ENCODE measurements around the gene IL18BP.

DNA sequence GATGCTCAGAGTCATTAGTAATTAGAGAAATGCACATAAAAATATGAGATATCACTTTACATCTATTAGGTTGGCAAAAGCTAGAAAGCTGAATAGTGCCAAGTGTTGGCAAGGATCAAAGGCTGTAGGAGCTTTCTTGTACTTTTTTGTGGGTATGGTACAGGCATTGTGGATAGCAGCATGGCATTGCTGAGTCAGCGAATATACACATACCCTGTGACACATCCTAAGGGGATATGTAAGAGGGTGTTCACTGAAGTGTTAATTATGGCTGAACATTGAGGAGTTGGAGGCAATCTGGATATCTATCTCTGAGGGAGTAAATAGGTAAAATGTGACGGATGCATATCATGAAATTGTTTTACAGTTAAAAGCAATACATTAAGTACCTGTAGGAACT is 27.0 kb upstream of the IL18BP start:
- TF ChIP-seq, protein P1, sequence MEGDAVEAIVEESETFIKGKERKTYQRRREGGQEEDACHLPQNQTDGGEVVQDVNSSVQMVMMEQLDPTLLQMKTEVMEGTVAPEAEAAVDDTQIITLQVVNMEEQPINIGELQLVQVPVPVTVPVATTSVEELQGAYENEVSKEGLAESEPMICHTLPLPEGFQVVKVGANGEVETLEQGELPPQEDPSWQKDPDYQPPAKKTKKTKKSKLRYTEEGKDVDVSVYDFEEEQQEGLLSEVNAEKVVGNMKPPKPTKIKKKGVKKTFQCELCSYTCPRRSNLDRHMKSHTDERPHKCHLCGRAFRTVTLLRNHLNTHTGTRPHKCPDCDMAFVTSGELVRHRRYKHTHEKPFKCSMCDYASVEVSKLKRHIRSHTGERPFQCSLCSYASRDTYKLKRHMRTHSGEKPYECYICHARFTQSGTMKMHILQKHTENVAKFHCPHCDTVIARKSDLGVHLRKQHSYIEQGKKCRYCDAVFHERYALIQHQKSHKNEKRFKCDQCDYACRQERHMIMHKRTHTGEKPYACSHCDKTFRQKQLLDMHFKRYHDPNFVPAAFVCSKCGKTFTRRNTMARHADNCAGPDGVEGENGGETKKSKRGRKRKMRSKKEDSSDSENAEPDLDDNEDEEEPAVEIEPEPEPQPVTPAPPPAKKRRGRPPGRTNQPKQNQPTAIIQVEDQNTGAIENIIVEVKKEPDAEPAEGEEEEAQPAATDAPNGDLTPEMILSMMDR (conservative IDR thresholded peaks at IDR 0.05; ENCODE audit: low read depth, low read length) = no peak
- no peak for TF ChIP-seq EZH2 (IDR thresholded peaks at IDR 0.05; ENCODE audit: borderline replicate concordance, low read depth, low read length, poor library complexity, severe bottlenecking)

All from A673 (cell line).